ENCODE measurements around the gene KY. TPM values are rescaled to one million over a fixed set of nuclear protein-coding genes. Genes with fewer than 3 reads are reported as not detected.
A peak's percentile ranks its signal among the peaks of the same experiment; 100 is the strongest.

The KY gene
- polyA plus RNA-seq, 3 donors = 0.03 to 0.09 TPM; not detected in 1

- no peaks in the 10 kb centered on the region for H4K20me1 ChIP-seq (ENCODE audit: insufficient read depth, low read length)
- no peaks in the 10 kb centered on the region for H3K9me3 ChIP-seq (replicated peaks in 1 of 2; ENCODE audit: control insufficient read depth in 1 of 2, insufficient read depth in 1 of 2, low read length in 2 of 2)
- no peak overlapping the region for H3K9ac ChIP-seq (ENCODE audit: insufficient read depth, low read length, poor library complexity, severe bottlenecking)
- no peak overlapping the region for H3K4me3 ChIP-seq (replicated peaks in 1 of 3; ENCODE audit: low read depth in 2 of 3, low read length in 3 of 3)
- H3K4me3 Mint-ChIP-seq = no peak overlapping the region
- H3K4me2 ChIP-seq (replicated peaks; ENCODE audit: extremely low read depth, low read length, poor library complexity, severe bottlenecking) = no peak overlapping the region
- H3K27ac Mint-ChIP-seq = peak overlapping the region in 1 of 7 donors; percentile 59
- H3K36me3 Mint-ChIP-seq = no peaks in the 10 kb centered on the region
- no peaks in the 10 kb centered on the region for H3K79me2 ChIP-seq (ENCODE audit: insufficient read depth, low read length)
- peaks cover 18% of the 10 kb centered on the region in 2 donors for H3K4me1 ChIP-seq (ENCODE audit: control insufficient read depth in 1 of 2, insufficient read depth in 2 of 2, low read length in 2 of 2)
- DNase-seq = no peak
- no peaks in the 10 kb centered on the region for H3K36me3 ChIP-seq (replicated peaks in 1 of 2; ENCODE audit: control insufficient read depth in 1 of 2, insufficient read depth in 2 of 2, low read length in 2 of 2)
- intact Hi-C loops (cut with micrococcal nuclease) = no loop called here
- H2AFZ ChIP-seq (ENCODE audit: insufficient read depth, low read depth, low read length, poor library complexity, severe bottlenecking) = no peak overlapping the region
- H3K9me3 Mint-ChIP-seq = peaks cover 0 to 2% (median 0%) of the 10 kb centered on the region in 7 donors
- no peak for TF ChIP-seq CTCF (IDR thresholded peaks at IDR 0.05)
- H3K4me1 Mint-ChIP-seq = peaks cover 20% of the 10 kb centered on the region
- peaks cover 1 to 3% (median 2%) of the 10 kb centered on the region in 3 donors for H3K27me3 Mint-ChIP-seq (ENCODE audit: low read depth in 3 of 3)
- H3K27ac ChIP-seq (ENCODE audit: low read depth in 1 of 2, low read length in 2 of 2) = no peak overlapping the region
- H3K27me3 ChIP-seq (ENCODE audit: control insufficient read depth in 2 of 2, insufficient read depth in 2 of 2, low read length in 2 of 2) = no peaks in the 10 kb centered on the region
Measured at GRCh38 chr3:134590766-134591165, 60.1 kb downstream of the KY start.

- no peaks in the 10 kb centered on the region for H4K20me1 ChIP-seq (ENCODE audit: insufficient read depth, low read length)
- no peak overlapping the region for H3K4me3 ChIP-seq (replicated peaks in 1 of 3; ENCODE audit: low read depth in 2 of 3, low read length in 3 of 3)
- intact Hi-C loops (cut with micrococcal nuclease) = no loop called here
- no peaks in the 10 kb centered on the region for H3K9me3 ChIP-seq (replicated peaks in 1 of 2; ENCODE audit: control insufficient read depth in 1 of 2, insufficient read depth in 1 of 2, low read length in 2 of 2)
- H3K36me3 ChIP-seq (replicated peaks in 1 of 2; ENCODE audit: control insufficient read depth in 1 of 2, insufficient read depth in 2 of 2, low read length in 2 of 2) = no peaks in the 10 kb centered on the region
- no peaks in the 10 kb centered on the region for H3K4me1 ChIP-seq (ENCODE audit: control insufficient read depth in 1 of 2, insufficient read depth in 2 of 2, low read length in 2 of 2)
- Mint-ChIP-seq H3K9me3 (peaks cover 2 to 13% (median 5%) of the 10 kb centered on the region in 7 donors), H3K4me1 (no peaks in the 10 kb centered on the region), H3K27me3 (ENCODE audit: low read depth in 3 of 3) (peaks cover 0 to 2% (median 0%) of the 10 kb centered on the region in 3 donors), H3K4me3 (no peak overlapping the region), H3K36me3 (peaks cover 0 to 3% of the 10 kb centered on the region in 2 donors), H3K27ac (no peak overlapping the region)
- H3K79me2 ChIP-seq (ENCODE audit: insufficient read depth, low read length) = no peaks in the 10 kb centered on the region
- no peak overlapping the region for H3K9ac ChIP-seq (ENCODE audit: insufficient read depth, low read length, poor library complexity, severe bottlenecking)
- no peak overlapping the region for H3K27ac ChIP-seq (ENCODE audit: low read depth in 1 of 2, low read length in 2 of 2)
- no peak for DNase-seq
- no peak for TF ChIP-seq CTCF (IDR thresholded peaks at IDR 0.05)
- no CpG with 5 or more reads among the region's 3 CpGs for WGBS (ENCODE audit: insufficient coverage)
- no peak overlapping the region for H2AFZ ChIP-seq (ENCODE audit: insufficient read depth, low read depth, low read length, poor library complexity, severe bottlenecking)
- no peaks in the 10 kb centered on the region for H3K27me3 ChIP-seq (ENCODE audit: control insufficient read depth in 2 of 2, insufficient read depth in 2 of 2, low read length in 2 of 2)
- H3K4me2 ChIP-seq (replicated peaks; ENCODE audit: extremely low read depth, low read length, poor library complexity, severe bottlenecking) = no peak overlapping the region
Measured at GRCh38 chr3:134579141-134579665, 71.6 kb downstream of the KY start.

Data from CD14-positive monocyte (primary cell).